ENCODE results near the gene CTSH. TPM values are rescaled to one million over a fixed set of nuclear protein-coding genes. Genes with fewer than 3 reads are reported as not detected.

Gene CTSH
- total RNA-seq, 4 donors from 2014 or later, result 65.5 to 101 (median 76.6) TPM

- 81 to 90% methylated on average over 6 to 9 of the region's 9 CpGs for WGBS, 2 donors (ENCODE audit: low coverage in 1 of 2)
- H3K27ac ChIP-seq, result no peak overlapping the region
- TF ChIP-seq CTCF (IDR thresholded peaks at IDR 0.05) (no peak), POLR2AphosphoS5 (IDR thresholded peaks at IDR 0.05) (no peak), EP300 (IDR thresholded peaks at IDR 0.05) (no peak), POLR2A (IDR thresholded peaks at IDR 0.05) (no peak)
- H3K36me3 ChIP-seq, result no peaks in the 10 kb centered on the region
- H3K4me3 ChIP-seq, result no peak overlapping the region
- no peaks in the 10 kb centered on the region for H3K27me3 ChIP-seq
- no peak for ATAC-seq
- H3K9me3 ChIP-seq, result no peaks in the 10 kb centered on the region
- H3K4me1 ChIP-seq, result no peaks in the 10 kb centered on the region
Measured at GRCh38 chr15:78957416-78958093, 12.7 kb upstream of the CTSH start.

- ATAC-seq, result no peak
- H3K27ac ChIP-seq, result no peak overlapping the region
- H3K36me3 ChIP-seq, result no peaks in the 10 kb centered on the region
- H3K9me3 ChIP-seq, result no peaks in the 10 kb centered on the region
- TF ChIP-seq POLR2A (IDR thresholded peaks at IDR 0.05) (no peak), EP300 (IDR thresholded peaks at IDR 0.05) (no peak), POLR2AphosphoS5 (IDR thresholded peaks at IDR 0.05) (no peak), CTCF (IDR thresholded peaks at IDR 0.05) (no peak)
- H3K4me1 ChIP-seq, result no peaks in the 10 kb centered on the region
- H3K27me3 ChIP-seq, result no peaks in the 10 kb centered on the region
- H3K4me3 ChIP-seq, result no peak overlapping the region
- 56% methylated on average over 1 of the region's 1 CpG; no CpG with 5 or more reads in 1 of the 2 donors for WGBS, 2 donors (ENCODE audit: low coverage in 1 of 2)
Measured at GRCh38 chr15:78956937-78957336, 12.1 kb upstream of the CTSH start.

- peaks cover 0 to 13% (median 0%) of the 10 kb centered on the region in 3 donors for H3K4me1 ChIP-seq
- H3K27ac ChIP-seq, result no peak overlapping the region
- WGBS, 2 donors (ENCODE audit: low coverage in 1 of 2), result 77 to 97% methylated on average over 5 of the region's 5 CpGs
- no peak overlapping the region for H3K4me3 ChIP-seq
- H3K9me3 ChIP-seq, result no peaks in the 10 kb centered on the region
- H3K36me3 ChIP-seq, result no peaks in the 10 kb centered on the region
- H3K27me3 ChIP-seq, result no peaks in the 10 kb centered on the region
- TF ChIP-seq POLR2AphosphoS5 (IDR thresholded peaks at IDR 0.05), result no peak
- no peak for TF ChIP-seq CTCF (IDR thresholded peaks at IDR 0.05)
- TF ChIP-seq POLR2A (IDR thresholded peaks at IDR 0.05), result no peak
- no peak for TF ChIP-seq EP300 (IDR thresholded peaks at IDR 0.05)
- no peak for ATAC-seq
Measured at GRCh38 chr15:78955355-78955754, 10.5 kb upstream of the CTSH start.

GRCh38 chr15:78951841-78952238, 7.0 kb upstream of the CTSH start:
- H3K27ac ChIP-seq, result no peak overlapping the region
- H3K27me3 ChIP-seq, result no peaks in the 10 kb centered on the region
- ATAC-seq, result no peak
- TF ChIP-seq EP300 (IDR thresholded peaks at IDR 0.05) (no peak), POLR2A (IDR thresholded peaks at IDR 0.05) (no peak), POLR2AphosphoS5 (IDR thresholded peaks at IDR 0.05) (no peak), CTCF (IDR thresholded peaks at IDR 0.05) (no peak)
- peaks cover 0 to 14% (median 0%) of the 10 kb centered on the region in 3 donors for H3K4me1 ChIP-seq
- WGBS, 2 donors (ENCODE audit: low coverage in 1 of 2), result 90% methylated on average over 4 of the region's 4 CpGs; no CpG with 5 or more reads in 1 of the 2 donors
- no peak overlapping the region for H3K4me3 ChIP-seq
- H3K36me3 ChIP-seq, result no peaks in the 10 kb centered on the region
- no peaks in the 10 kb centered on the region for H3K9me3 ChIP-seq

Measured in gastroesophageal sphincter (tissue), 4 donors.